NCI-H146 treated with DMSO at 0.1 percent for 48 hours (cell line): Measurements from ENCODE around the gene AFF3.
"Not testable (repeated sequence)": the region's sequence is repeated elsewhere in the genome, so short reads cannot be mapped to it uniquely, and the experiment has no call there.

Source experiments
- DNase-seq: peaks from one replicate; lab custom pipeline; 2025; ENCODE audit not compliant: unreplicated experiment; lab: John Stamatoyannopoulos, UW

Gene AFF3

GRCh38 chr2:100142393-100142792, at the start of gene AFF3:
AFF3 (minus strand) TSS chr2:100142590; CDS start chr2:100104454, 38,136 bp downstream.
- DNase-seq, result no peak

- DNase-seq, result no peak
These were observed 47.0 kb upstream of the AFF3 start for GRCh38 chr2:100189387-100189786.

- no peak for DNase-seq
These were observed 45.9 kb upstream of the AFF3 start for GRCh38 chr2:100188326-100188725.

GRCh38 chr2:100186126-100186525, 43.7 kb upstream of the AFF3 start:
- no peak for DNase-seq

- no peak for DNase-seq
These were observed 43.1 kb upstream of the AFF3 start for GRCh38 chr2:100185516-100185915.

- DNase-seq, result no peak
These were observed 42.7 kb upstream of the AFF3 start for GRCh38 chr2:100185105-100185504.

GRCh38 chr2:100184055-100184737, 41.8 kb upstream of the AFF3 start:
- no peak for DNase-seq

- DNase-seq, result no peak
These were observed 40.3 kb upstream of the AFF3 start for GRCh38 chr2:100182494-100183361.

GRCh38 chr2:100180503-100180902, 38.1 kb upstream of the AFF3 start:
- no peak for DNase-seq

GRCh38 chr2:100179806-100180205, 37.4 kb upstream of the AFF3 start:
- DNase-seq, result no peak

GRCh38 chr2:100178864-100179263, 36.5 kb upstream of the AFF3 start:
- peak; percentile 68 for DNase-seq

- peak; percentile 87 for DNase-seq
These were observed 35.8 kb upstream of the AFF3 start for GRCh38 chr2:100178085-100178788.

GRCh38 chr2:100176925-100177324, 34.5 kb upstream of the AFF3 start:
- no peak for DNase-seq

- no peak for DNase-seq
These were observed 31.6 kb upstream of the AFF3 start for GRCh38 chr2:100174026-100174431.

- DNase-seq, result no peak
These were observed 24.3 kb upstream of the AFF3 start for GRCh38 chr2:100166701-100167100.

GRCh38 chr2:100163605-100164004, 21.2 kb upstream of the AFF3 start:
- DNase-seq, result no peak

GRCh38 chr2:100161945-100162620, 19.7 kb upstream of the AFF3 start:
- no peak for DNase-seq

- DNase-seq, result no peak
These were observed 18.0 kb upstream of the AFF3 start for GRCh38 chr2:100160396-100160795.

GRCh38 chr2:100151832-100152231, 9.4 kb upstream of the AFF3 start:
- not testable (repeated sequence) for DNase-seq

- no peak for DNase-seq
These were observed 8.9 kb upstream of the AFF3 start for GRCh38 chr2:100151310-100151709.

- DNase-seq, result no peak
These were observed 6.5 kb upstream of the AFF3 start for GRCh38 chr2:100148883-100149282.
